GM21381 (cell line): ENCODE results near the gene GBE1.
"Not testable (repeated sequence)": the region's sequence is repeated elsewhere in the genome, so short reads cannot be mapped to it uniquely, and the experiment has no call there.

Experiments
- ATAC-seq: cut with Tn5 transposase; IDR thresholded peaks from one replicate; pipeline ENCODE4 v1.9.1; 2021; ENCODE audit warnings: mild to moderate bottlenecking, moderate library complexity; ENCODE audit not compliant: unreplicated experiment

The GBE1 gene

DNA sequence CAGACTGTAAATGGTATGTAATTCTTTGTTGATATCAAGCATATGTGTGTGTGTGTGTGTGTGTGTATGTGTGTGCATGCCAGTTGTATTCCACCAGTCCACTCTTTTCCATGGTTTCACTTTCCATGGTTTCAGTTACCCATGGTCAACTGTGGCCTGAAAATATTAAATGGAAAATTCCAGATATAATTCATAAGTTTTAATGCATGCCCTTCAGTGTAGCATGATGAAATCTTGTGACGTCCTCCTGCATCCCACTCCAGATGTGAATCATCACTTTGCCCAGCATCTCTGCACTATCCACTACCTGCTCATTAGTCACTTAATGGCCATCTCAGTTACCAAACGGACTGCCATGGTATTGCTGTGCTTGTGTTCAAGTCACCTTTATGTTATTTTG is 215.9 kb downstream of the GBE1 start:
- no peak for ATAC-seq

- ATAC-seq = no peak
Observed at GRCh38 chr3:81544385-81544784, 217.1 kb downstream of the GBE1 start.

DNA sequence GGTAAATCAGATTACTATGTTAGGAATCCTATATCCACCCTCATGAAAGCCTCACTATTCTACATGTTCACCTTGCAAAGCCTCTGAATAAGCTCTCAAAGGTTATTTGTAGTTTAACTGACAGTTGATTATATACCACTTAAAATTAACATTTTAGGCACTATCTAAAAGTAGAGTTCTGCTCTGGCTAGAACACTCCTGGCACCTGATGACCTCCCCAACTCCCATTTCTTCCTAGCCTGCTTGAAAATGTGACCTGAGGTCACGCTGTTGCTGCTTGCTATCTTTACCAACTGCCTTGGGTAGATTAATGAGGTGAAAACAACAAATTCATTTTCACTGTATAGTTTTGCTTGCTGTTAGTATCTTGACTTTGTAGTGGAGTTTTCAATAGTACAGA is 220.7 kb downstream of the GBE1 start:
- ATAC-seq = no peak

GRCh38 chr3:81531846-81532245 is 229.6 kb downstream of the GBE1 start:
- ATAC-seq = no peak

GRCh38 chr3:81531263-81531662 is 230.2 kb downstream of the GBE1 start:
- no peak for ATAC-seq

DNA sequence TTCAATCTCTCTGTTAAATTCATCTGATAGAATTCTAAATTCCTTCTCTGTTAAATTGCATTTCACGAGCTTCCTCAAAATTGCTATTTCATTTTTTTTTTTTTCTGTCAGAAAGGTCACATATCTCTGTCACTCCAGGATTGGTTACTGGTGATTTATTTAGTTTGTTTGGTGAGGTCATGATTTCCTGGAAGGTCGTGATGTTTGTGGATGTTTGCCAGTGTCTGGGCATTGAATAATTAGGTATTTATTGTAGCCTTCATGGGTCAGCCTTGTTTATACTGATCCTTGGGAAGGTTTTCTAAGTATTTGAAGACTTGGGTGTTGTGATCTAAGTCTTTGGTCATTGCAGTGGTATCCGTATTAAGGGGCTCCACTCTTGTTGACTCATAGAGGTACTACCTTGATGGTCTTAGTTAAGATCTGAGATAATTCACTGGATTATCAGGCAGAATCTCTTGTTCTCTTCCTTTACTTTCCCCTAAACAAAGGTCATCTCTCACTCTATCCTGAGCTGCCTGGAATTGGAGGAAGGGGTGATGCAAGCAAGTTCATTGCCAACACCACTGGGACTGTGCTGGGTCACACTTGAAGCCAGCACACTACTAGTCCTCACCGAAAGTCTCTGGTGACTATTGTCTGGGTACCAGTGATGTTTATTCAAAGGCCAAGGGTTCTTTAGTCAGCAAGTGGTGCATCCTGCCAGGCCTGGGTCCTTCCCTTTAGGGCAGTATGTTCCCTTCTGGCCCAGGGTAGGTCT is 231.1 kb downstream of the GBE1 start:
- ATAC-seq = no peak

- no peak for ATAC-seq
Observed at GRCh38 chr3:81521855-81522254, 239.6 kb downstream of the GBE1 start.

GRCh38 chr3:81518945-81519344 is 242.5 kb downstream of the GBE1 start:
- ATAC-seq = no peak

GRCh38 chr3:81516042-81516441 is 245.4 kb downstream of the GBE1 start:
- ATAC-seq = no peak

- no peak for ATAC-seq
Observed at GRCh38 chr3:81513591-81513990, 247.9 kb downstream of the GBE1 start.

DNA sequence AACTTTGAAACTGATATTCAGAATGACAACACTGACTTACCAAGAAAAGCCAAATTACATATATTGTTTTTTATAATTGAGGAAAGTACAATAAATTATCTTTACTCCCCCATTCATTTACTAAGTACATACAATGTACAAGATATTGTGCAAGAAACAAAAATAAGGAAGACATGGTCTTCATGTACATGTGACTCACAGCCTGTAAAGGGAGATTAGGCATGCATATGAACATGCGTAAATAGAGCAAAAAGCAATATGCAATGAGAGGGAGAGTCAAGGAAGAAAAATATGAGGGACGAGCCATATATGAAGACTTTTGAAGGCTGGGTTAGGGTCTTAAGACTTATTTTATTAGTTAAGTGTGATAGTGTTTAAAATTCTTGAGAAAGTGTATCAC is 258.4 kb downstream of the GBE1 start:
- no peak for ATAC-seq

DNA sequence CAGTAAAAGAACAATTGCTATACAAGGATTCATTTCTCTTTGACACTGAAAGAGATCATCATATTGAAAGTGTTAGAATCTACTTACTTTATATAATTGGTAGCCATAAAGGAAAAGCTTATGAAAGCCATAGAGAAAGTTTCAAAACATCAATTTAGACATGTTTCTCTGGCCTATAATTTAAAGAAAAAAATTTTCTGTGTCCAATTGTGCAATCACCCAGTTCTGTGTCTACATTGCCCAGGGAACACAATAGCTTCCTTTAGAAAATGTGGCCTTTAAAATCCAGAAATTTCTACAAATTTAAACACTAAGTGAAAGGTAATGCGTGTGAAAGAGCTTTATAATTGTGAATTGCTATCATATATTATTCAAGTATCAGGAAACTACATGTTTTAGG is 259.2 kb downstream of the GBE1 start:
- ATAC-seq = no peak

GRCh38 chr3:81500039-81500438 is 261.4 kb downstream of the GBE1 start:
- ATAC-seq = peak; percentile 85

- no peak for ATAC-seq
Observed at GRCh38 chr3:81497572-81498251, 263.7 kb downstream of the GBE1 start.

- no peak for ATAC-seq
Observed at GRCh38 chr3:81496407-81497104, 264.9 kb downstream of the GBE1 start.

GRCh38 chr3:81492471-81492870 is 269.0 kb downstream of the GBE1 start:
- not testable (repeated sequence) for ATAC-seq

DNA sequence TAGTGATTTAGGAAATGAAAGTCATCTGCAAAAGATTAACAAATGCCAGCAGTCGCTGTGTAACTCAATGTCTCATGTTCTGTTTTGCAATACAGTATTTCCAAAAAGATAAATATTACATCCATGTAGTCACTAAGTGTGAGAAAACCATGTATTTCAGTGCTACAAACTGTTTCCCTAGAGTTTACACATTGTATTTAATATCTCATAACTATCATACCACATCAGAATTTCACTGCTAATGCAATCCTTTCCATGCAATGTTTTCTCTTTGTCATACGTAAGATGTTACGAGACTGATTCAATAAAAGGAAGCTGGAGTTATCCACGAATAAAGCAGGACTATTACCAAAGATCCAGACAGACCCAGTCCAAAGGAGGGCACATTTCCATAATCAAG is 269.4 kb downstream of the GBE1 start:
- ATAC-seq = no peak

DNA sequence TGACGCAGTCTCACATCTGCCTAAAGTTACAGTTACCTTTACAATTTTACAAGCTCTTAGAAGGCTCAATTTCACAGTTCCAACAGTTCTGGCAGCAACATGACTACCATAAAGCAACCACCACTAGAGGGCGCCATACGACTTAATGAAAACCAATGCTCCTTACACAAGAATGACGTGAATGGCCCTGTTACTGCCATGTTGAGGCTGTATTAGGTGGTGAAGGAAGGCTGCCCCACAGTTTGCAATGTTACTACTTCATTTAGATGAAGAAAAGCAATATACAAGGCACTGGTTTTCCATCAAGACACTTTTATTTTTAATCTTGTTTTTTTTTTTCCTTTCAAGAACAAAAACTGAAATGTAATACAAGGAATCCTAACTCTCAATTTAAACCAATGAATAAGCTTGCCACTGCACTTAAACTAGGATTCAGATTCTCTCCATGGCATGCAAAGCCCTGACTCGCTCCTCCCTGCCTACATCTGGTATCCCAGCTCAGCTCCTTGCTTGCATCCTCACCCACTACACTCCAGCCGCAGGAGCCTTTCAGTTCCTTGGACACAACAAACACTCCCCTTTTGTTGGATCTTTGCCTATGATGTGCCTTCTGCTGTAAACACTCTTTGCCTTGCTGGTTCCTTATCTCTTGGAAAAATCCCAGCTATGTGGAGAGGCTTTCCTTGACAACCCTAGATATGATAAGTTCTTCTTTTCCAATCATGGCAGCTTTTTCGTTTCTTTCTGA is 270.7 kb downstream of the GBE1 start:
- peak; percentile 93 for ATAC-seq

DNA sequence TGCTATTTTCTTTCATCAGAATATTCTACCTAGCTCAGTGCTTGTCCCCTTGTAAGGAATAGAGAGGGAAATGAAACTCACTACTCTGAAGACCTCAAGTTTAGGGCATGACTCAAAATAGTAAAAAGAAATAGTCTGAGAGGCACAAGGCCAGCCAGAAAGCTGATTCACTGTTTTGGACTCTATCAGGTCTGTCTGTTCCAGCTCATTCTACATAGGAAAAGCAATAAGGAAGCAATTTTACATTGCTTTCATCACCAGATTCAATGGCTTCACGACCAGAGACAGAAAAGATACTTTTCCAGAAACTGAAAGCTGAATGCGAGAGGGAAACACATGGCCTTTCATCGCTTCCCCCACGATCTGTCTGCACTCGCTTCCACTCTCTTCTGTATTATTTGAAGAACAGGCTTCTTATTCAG is 276.0 kb downstream of the GBE1 start:
- peak; percentile 99 for ATAC-seq

DNA sequence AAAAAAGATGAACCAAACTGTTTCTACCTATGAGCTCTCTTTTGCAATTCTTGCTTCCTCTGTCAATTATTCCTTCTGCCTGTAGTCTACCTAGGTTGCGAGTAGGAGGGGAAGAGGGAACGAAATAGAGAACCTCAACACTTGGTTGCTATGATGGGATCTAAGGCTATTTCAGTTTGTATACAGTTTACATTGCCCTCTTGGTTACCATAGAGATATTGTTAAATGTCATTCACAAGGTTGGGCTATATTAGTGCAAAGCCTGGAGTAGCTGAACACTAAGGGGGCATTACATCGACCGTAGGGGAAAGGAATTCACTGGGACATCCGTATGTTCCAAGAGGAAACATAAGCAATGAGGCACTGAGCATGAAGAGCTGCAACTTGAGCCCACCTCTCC is 276.9 kb downstream of the GBE1 start:
- no peak for ATAC-seq

DNA sequence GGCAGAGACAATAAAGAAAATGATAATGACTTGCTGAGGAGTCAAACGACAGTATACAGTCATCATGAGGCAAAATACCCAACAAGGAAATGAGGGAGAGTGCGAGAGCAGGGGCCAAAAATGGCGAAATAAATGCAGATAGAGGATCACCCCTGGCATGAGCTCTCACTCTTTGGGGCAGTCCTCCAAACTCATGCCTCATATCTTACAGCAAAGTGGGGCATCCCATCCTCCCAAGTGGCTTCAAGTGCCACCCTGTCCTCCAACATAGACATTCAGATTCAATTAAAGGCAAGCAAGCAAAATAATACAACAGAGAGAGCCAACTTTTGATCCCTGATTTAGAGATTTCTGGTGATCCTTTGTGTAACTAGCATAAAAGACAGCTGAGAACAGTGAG is 278.4 kb downstream of the GBE1 start:
- ATAC-seq = no peak
